H1 (cell line): Measurements from ENCODE around the gene WNT7A. TPM values are rescaled to one million over a fixed set of nuclear protein-coding genes. Genes with fewer than 3 reads are reported as not detected.

Experiments used
- ASH2L ChIP-seq: fragments of 200-600, 300-600 bp; sonication (generic); IDR thresholded peaks from one replicate; pipeline ENCODE4 v1.7.1; 2017; ENCODE audit warnings: low read length
- BRCA1 ChIP-seq: IDR thresholded peaks from 2 replicates; pipeline ENCODE4 v1.6.1; 2012; ENCODE audit warnings: low read depth, low read length, improper control_type of control experiment
- CREB1 ChIP-seq: IDR thresholded peaks from 2 replicates; pipeline ENCODE4 v1.6.1; 2012; ENCODE audit warnings: inconsistent platforms
- JUN ChIP-seq: IDR thresholded peaks from 2 replicates; pipeline ENCODE4 v1.6.1; 2011; ENCODE audit warnings: low read depth, mild to moderate bottlenecking, improper control_type of control experiment, low read length
- KDM4A ChIP-seq: IDR thresholded peaks from one replicate; pipeline ENCODE4 v1.7.1; 2012; ENCODE audit warnings: low read depth, mild to moderate bottlenecking, moderate library complexity, low read length, inconsistent platforms; ENCODE audit not compliant: severe bottlenecking
- POLR2AphosphoS5 ChIP-seq: IDR thresholded peaks from 2 replicates; pipeline ENCODE4 v1.6.1; 2011; ENCODE audit warnings: low read depth, low read length
- RAD21 ChIP-seq, 2 experiments: IDR thresholded peaks in 1 of 2; conservative IDR thresholded peaks in 1 of 2; 2 replicates each; pipeline ENCODE4 v1.6.1; 2011; ENCODE audit warnings: low read depth in 2 of 2, low read length in 2 of 2, improper control_type of control experiment in 1 of 2, inconsistent platforms in 1 of 2, mild to moderate bottlenecking in 1 of 2, moderate library complexity in 1 of 2
- RNF2 ChIP-seq: fragments of 200-900, 300-1000 bp; sonication (generic); IDR thresholded peaks from 2 replicates; pipeline ENCODE4 v1.7.1; 2016; ENCODE audit warnings: borderline replicate concordance, low read depth, mild to moderate bottlenecking, antibody characterized with exemption, low read length; ENCODE audit not compliant: poor library complexity, severe bottlenecking; ENCODE audit errors: missing control alignments
- SIX5 ChIP-seq: IDR thresholded peaks from 2 replicates; pipeline ENCODE4 v1.6.1; 2011; ENCODE audit warnings: mild to moderate bottlenecking, low read depth, low read length
- TCF12 ChIP-seq: IDR thresholded peaks from 2 replicates; pipeline ENCODE4 v1.6.1; 2011; ENCODE audit warnings: low read depth, mild to moderate bottlenecking, low read length
- polyA plus RNA-seq, 7 experiments: library from polyadenylated mRNA; depleted of rRNA in 3 of 7; stranded (reverse) in 5 of 7; unstranded in 2 of 7; fragments of >200 nt in 5 of 7; fragments of 200-250 nt in 2 of 7; gene quantifications; 1 replicate in 5 of 7; 2 replicates in 1 of 7; 4 replicates in 1 of 7; pipeline versions ENCODE4 v1.2.1 to v1.2.3, GENCODE V29; 2011 to 2013; ENCODE audit warnings: missing spikeins in 2 of 7, mixed read lengths in 2 of 7
- total RNA-seq: library from RNA; stranded (reverse); fragmentation: NEBNext Ultra II Directional; extraction: Animal tissue kit (Norgen Biotek cat#: 25700); gene quantifications from 2 replicates; pipeline ENCODE4 v1.2.1, GENCODE V29; 2021
- TF ChIP-seq, protein P1 (sequence below): fragments of 300-600 bp; sonication (generic); IDR thresholded peaks from 2 replicates; pipeline ENCODE4 v1.7.1; 2012; ENCODE audit warnings: low read length, moderate library complexity, mild to moderate bottlenecking, inconsistent platforms; ENCODE audit not compliant: insufficient replicate concordance
- TF ChIP-seq, protein P2 (sequence below): IDR thresholded peaks from 2 replicates; pipeline ENCODE4 v1.6.1; 2012; ENCODE audit warnings: inconsistent platforms

Gene WNT7A
- total and polyA plus RNA-seq, 2 of the 8 experiments (the other 6 are each of a cell fraction or from before 2014, with no cell fraction given): 0.02 TPM; not detected in 1

DNA sequence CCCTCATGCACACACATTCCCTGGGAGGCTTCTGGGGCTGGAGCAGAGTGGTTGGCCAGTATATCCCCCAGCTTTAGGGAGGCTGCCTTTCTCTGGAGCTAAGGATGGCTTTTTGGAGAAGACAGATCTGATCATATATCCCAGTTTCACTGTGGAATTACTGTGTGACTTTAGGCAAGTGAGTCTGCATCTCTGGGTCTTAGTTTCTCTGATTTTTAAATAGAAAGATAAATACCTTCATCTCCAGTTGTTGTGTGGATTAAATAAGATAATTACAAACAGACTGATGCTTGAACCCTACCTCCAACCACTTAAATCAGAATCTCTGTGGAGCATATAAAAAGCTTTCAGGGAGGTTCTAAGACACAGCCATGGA is 11.1 kb upstream of the WNT7A start (continued):
- TF ChIP-seq, protein P1, sequence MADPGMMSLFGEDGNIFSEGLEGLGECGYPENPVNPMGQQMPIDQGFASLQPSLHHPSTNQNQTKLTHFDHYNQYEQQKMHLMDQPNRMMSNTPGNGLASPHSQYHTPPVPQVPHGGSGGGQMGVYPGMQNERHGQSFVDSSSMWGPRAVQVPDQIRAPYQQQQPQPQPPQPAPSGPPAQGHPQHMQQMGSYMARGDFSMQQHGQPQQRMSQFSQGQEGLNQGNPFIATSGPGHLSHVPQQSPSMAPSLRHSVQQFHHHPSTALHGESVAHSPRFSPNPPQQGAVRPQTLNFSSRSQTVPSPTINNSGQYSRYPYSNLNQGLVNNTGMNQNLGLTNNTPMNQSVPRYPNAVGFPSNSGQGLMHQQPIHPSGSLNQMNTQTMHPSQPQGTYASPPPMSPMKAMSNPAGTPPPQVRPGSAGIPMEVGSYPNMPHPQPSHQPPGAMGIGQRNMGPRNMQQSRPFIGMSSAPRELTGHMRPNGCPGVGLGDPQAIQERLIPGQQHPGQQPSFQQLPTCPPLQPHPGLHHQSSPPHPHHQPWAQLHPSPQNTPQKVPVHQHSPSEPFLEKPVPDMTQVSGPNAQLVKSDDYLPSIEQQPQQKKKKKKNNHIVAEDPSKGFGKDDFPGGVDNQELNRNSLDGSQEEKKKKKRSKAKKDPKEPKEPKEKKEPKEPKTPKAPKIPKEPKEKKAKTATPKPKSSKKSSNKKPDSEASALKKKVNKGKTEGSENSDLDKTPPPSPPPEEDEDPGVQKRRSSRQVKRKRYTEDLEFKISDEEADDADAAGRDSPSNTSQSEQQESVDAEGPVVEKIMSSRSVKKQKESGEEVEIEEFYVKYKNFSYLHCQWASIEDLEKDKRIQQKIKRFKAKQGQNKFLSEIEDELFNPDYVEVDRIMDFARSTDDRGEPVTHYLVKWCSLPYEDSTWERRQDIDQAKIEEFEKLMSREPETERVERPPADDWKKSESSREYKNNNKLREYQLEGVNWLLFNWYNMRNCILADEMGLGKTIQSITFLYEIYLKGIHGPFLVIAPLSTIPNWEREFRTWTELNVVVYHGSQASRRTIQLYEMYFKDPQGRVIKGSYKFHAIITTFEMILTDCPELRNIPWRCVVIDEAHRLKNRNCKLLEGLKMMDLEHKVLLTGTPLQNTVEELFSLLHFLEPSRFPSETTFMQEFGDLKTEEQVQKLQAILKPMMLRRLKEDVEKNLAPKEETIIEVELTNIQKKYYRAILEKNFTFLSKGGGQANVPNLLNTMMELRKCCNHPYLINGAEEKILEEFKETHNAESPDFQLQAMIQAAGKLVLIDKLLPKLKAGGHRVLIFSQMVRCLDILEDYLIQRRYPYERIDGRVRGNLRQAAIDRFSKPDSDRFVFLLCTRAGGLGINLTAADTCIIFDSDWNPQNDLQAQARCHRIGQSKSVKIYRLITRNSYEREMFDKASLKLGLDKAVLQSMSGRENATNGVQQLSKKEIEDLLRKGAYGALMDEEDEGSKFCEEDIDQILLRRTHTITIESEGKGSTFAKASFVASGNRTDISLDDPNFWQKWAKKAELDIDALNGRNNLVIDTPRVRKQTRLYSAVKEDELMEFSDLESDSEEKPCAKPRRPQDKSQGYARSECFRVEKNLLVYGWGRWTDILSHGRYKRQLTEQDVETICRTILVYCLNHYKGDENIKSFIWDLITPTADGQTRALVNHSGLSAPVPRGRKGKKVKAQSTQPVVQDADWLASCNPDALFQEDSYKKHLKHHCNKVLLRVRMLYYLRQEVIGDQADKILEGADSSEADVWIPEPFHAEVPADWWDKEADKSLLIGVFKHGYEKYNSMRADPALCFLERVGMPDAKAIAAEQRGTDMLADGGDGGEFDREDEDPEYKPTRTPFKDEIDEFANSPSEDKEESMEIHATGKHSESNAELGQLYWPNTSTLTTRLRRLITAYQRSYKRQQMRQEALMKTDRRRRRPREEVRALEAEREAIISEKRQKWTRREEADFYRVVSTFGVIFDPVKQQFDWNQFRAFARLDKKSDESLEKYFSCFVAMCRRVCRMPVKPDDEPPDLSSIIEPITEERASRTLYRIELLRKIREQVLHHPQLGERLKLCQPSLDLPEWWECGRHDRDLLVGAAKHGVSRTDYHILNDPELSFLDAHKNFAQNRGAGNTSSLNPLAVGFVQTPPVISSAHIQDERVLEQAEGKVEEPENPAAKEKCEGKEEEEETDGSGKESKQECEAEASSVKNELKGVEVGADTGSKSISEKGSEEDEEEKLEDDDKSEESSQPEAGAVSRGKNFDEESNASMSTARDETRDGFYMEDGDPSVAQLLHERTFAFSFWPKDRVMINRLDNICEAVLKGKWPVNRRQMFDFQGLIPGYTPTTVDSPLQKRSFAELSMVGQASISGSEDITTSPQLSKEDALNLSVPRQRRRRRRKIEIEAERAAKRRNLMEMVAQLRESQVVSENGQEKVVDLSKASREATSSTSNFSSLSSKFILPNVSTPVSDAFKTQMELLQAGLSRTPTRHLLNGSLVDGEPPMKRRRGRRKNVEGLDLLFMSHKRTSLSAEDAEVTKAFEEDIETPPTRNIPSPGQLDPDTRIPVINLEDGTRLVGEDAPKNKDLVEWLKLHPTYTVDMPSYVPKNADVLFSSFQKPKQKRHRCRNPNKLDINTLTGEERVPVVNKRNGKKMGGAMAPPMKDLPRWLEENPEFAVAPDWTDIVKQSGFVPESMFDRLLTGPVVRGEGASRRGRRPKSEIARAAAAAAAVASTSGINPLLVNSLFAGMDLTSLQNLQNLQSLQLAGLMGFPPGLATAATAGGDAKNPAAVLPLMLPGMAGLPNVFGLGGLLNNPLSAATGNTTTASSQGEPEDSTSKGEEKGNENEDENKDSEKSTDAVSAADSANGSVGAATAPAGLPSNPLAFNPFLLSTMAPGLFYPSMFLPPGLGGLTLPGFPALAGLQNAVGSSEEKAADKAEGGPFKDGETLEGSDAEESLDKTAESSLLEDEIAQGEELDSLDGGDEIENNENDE: no peak
- TF ChIP-seq KDM4A: no peak
- TF ChIP-seq, protein P2, sequence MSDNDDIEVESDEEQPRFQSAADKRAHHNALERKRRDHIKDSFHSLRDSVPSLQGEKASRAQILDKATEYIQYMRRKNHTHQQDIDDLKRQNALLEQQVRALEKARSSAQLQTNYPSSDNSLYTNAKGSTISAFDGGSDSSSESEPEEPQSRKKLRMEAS: no peak
- TF ChIP-seq JUN: no peak
- no peak for TF ChIP-seq RAD21 (IDR thresholded peaks at IDR 0.05 in 1 of 2, conservative IDR thresholded peaks at IDR 0.05 in 1 of 2; ENCODE audit: low read depth in 2 of 2, low read length in 2 of 2)
- no peak for TF ChIP-seq RNF2
- no peak for TF ChIP-seq TCF12
- no peak for TF ChIP-seq SIX5
- TF ChIP-seq ASH2L: no peak
- no peak for TF ChIP-seq BRCA1
- no peak for TF ChIP-seq POLR2AphosphoS5
- no peak for TF ChIP-seq CREB1
